ENCODE data around the gene MCC. TPM values are rescaled to one million over a fixed set of nuclear protein-coding genes. Genes with fewer than 3 reads are reported as not detected.

MCC gene
- total and polyA plus RNA-seq, 4 donors = 4.5 to 20.0 (median 9.7) TPM

- no peaks in the 10 kb centered on the region for H3K27me3 ChIP-seq (ENCODE audit: control insufficient read depth in 1 of 2, insufficient read depth in 2 of 2, low read length in 1 of 2)
- H3K4me3 ChIP-seq (ENCODE audit: low read length in 2 of 2) = no peak overlapping the region
- WGBS, 2 donors = 85 to 86% methylated on average over 1 of the region's 1 CpG
- H3K27ac ChIP-seq (ENCODE audit: low read depth in 1 of 2, low read length in 2 of 2) = no peak overlapping the region
- DNase-seq (no peak), ATAC-seq (ENCODE audit: low FRiP score) (no peak)
- H3K9me3 ChIP-seq (ENCODE audit: control insufficient read depth, low read length) = no peaks in the 10 kb centered on the region
- no peaks in the 10 kb centered on the region for H3K36me3 ChIP-seq (ENCODE audit: control insufficient read depth in 1 of 2, insufficient read depth in 2 of 2, low read length in 1 of 2)
- intact Hi-C loops (cut with DNase I) = no loop called here
- peaks cover 0 to 2% of the 10 kb centered on the region in 2 donors for H3K4me1 ChIP-seq (ENCODE audit: control insufficient read depth in 1 of 2, insufficient read depth in 2 of 2, low read length in 2 of 2)
Observed at GRCh38 chr5:113169720-113170119, 318.5 kb downstream of the MCC start.

- intact Hi-C loops (cut with DNase I) = no loop called here
- H3K27me3 ChIP-seq (ENCODE audit: control insufficient read depth in 1 of 2, insufficient read depth in 2 of 2, low read length in 1 of 2) = no peaks in the 10 kb centered on the region
- no peaks in the 10 kb centered on the region for H3K9me3 ChIP-seq (ENCODE audit: control insufficient read depth, low read length)
- 96% methylated on average over 2 of the region's 2 CpGs for WGBS, 2 donors
- H3K27ac ChIP-seq (ENCODE audit: low read depth in 1 of 2, low read length in 2 of 2) = no peak overlapping the region
- ATAC-seq (ENCODE audit: low FRiP score) (no peak), DNase-seq (no peak)
- no peaks in the 10 kb centered on the region for H3K36me3 ChIP-seq (ENCODE audit: control insufficient read depth in 1 of 2, insufficient read depth in 2 of 2, low read length in 1 of 2)
- no peak overlapping the region for H3K4me3 ChIP-seq (ENCODE audit: low read length in 2 of 2)
- peaks cover 0 to 2% of the 10 kb centered on the region in 2 donors for H3K4me1 ChIP-seq (ENCODE audit: control insufficient read depth in 1 of 2, insufficient read depth in 2 of 2, low read length in 2 of 2)
Observed at GRCh38 chr5:113167985-113168384, 320.3 kb downstream of the MCC start.

GRCh38 chr5:113166852-113167366, 321.3 kb downstream of the MCC start:
- no peak overlapping the region for H3K4me3 ChIP-seq (ENCODE audit: low read length in 2 of 2)
- H3K27me3 ChIP-seq (ENCODE audit: control insufficient read depth in 1 of 2, insufficient read depth in 2 of 2, low read length in 1 of 2) = no peaks in the 10 kb centered on the region
- no peaks in the 10 kb centered on the region for H3K9me3 ChIP-seq (ENCODE audit: control insufficient read depth, low read length)
- ATAC-seq (ENCODE audit: low FRiP score) = no peak
- WGBS, 2 donors = 87 to 91% methylated on average over 7 of the region's 7 CpGs
- peaks cover 0 to 2% of the 10 kb centered on the region in 2 donors for H3K4me1 ChIP-seq (ENCODE audit: control insufficient read depth in 1 of 2, insufficient read depth in 2 of 2, low read length in 2 of 2)
- no peak for DNase-seq
- no peak overlapping the region for H3K27ac ChIP-seq (ENCODE audit: low read depth in 1 of 2, low read length in 2 of 2)
- intact Hi-C loops (cut with DNase I) = no loop called here
- H3K36me3 ChIP-seq (ENCODE audit: control insufficient read depth in 1 of 2, insufficient read depth in 2 of 2, low read length in 1 of 2) = no peaks in the 10 kb centered on the region

GRCh38 chr5:113166261-113166660, 322.0 kb downstream of the MCC start:
- H3K27ac ChIP-seq (ENCODE audit: low read depth in 1 of 2, low read length in 2 of 2) = no peak overlapping the region
- peaks cover 0 to 2% of the 10 kb centered on the region in 2 donors for H3K4me1 ChIP-seq (ENCODE audit: control insufficient read depth in 1 of 2, insufficient read depth in 2 of 2, low read length in 2 of 2)
- no peak overlapping the region for H3K4me3 ChIP-seq (ENCODE audit: low read length in 2 of 2)
- no peak for DNase-seq
- intact Hi-C loops (cut with DNase I) = no loop called here
- ATAC-seq (ENCODE audit: low FRiP score) = no peak
- H3K36me3 ChIP-seq (ENCODE audit: control insufficient read depth in 1 of 2, insufficient read depth in 2 of 2, low read length in 1 of 2) = no peaks in the 10 kb centered on the region
- no peaks in the 10 kb centered on the region for H3K9me3 ChIP-seq (ENCODE audit: control insufficient read depth, low read length)
- WGBS, 2 donors = 67 to 69% methylated on average over 4 of the region's 4 CpGs
- no peaks in the 10 kb centered on the region for H3K27me3 ChIP-seq (ENCODE audit: control insufficient read depth in 1 of 2, insufficient read depth in 2 of 2, low read length in 1 of 2)

- no peak for DNase-seq
- no peaks in the 10 kb centered on the region for H3K36me3 ChIP-seq (ENCODE audit: control insufficient read depth in 1 of 2, insufficient read depth in 2 of 2, low read length in 1 of 2)
- no peaks in the 10 kb centered on the region for H3K9me3 ChIP-seq (ENCODE audit: control insufficient read depth, low read length)
- H3K27me3 ChIP-seq (ENCODE audit: control insufficient read depth in 1 of 2, insufficient read depth in 2 of 2, low read length in 1 of 2) = no peaks in the 10 kb centered on the region
- no peak for ATAC-seq (ENCODE audit: low FRiP score)
- 62 to 65% methylated on average over 1 of the region's 1 CpG for WGBS, 2 donors
- no peak overlapping the region for H3K4me3 ChIP-seq (ENCODE audit: low read length in 2 of 2)
- intact Hi-C loops (cut with DNase I) = no loop called here
- H3K4me1 ChIP-seq (ENCODE audit: control insufficient read depth in 1 of 2, insufficient read depth in 2 of 2, low read length in 2 of 2) = peaks cover 0 to 2% of the 10 kb centered on the region in 2 donors
- H3K27ac ChIP-seq (ENCODE audit: low read depth in 1 of 2, low read length in 2 of 2) = no peak overlapping the region
Observed at GRCh38 chr5:113164021-113164420, 324.2 kb downstream of the MCC start.

GRCh38 chr5:113163328-113163727, 324.9 kb downstream of the MCC start:
- no peak for DNase-seq
- no peak overlapping the region for H3K4me3 ChIP-seq (ENCODE audit: low read length in 2 of 2)
- no peak for ATAC-seq (ENCODE audit: low FRiP score)
- WGBS, 2 donors = 92 to 94% methylated on average over 2 of the region's 2 CpGs
- no peak overlapping the region for H3K27ac ChIP-seq (ENCODE audit: low read depth in 1 of 2, low read length in 2 of 2)
- intact Hi-C loops (cut with DNase I) = no loop called here
- H3K9me3 ChIP-seq (ENCODE audit: control insufficient read depth, low read length) = no peaks in the 10 kb centered on the region
- H3K27me3 ChIP-seq (ENCODE audit: control insufficient read depth in 1 of 2, insufficient read depth in 2 of 2, low read length in 1 of 2) = no peaks in the 10 kb centered on the region
- peaks cover 0 to 2% of the 10 kb centered on the region in 2 donors for H3K4me1 ChIP-seq (ENCODE audit: control insufficient read depth in 1 of 2, insufficient read depth in 2 of 2, low read length in 2 of 2)
- no peaks in the 10 kb centered on the region for H3K36me3 ChIP-seq (ENCODE audit: control insufficient read depth in 1 of 2, insufficient read depth in 2 of 2, low read length in 1 of 2)

GRCh38 chr5:113162770-113163169, 325.5 kb downstream of the MCC start:
- peaks cover 0 to 2% of the 10 kb centered on the region in 2 donors for H3K4me1 ChIP-seq (ENCODE audit: control insufficient read depth in 1 of 2, insufficient read depth in 2 of 2, low read length in 2 of 2)
- ATAC-seq (ENCODE audit: low FRiP score) (peak; percentile 30), DNase-seq (no peak)
- intact Hi-C loops (cut with DNase I) = no loop called here
- H3K4me3 ChIP-seq (ENCODE audit: low read length in 2 of 2) = no peak overlapping the region
- H3K27me3 ChIP-seq (ENCODE audit: control insufficient read depth in 1 of 2, insufficient read depth in 2 of 2, low read length in 1 of 2) = no peaks in the 10 kb centered on the region
- H3K36me3 ChIP-seq (ENCODE audit: control insufficient read depth in 1 of 2, insufficient read depth in 2 of 2, low read length in 1 of 2) = no peaks in the 10 kb centered on the region
- H3K9me3 ChIP-seq (ENCODE audit: control insufficient read depth, low read length) = no peaks in the 10 kb centered on the region
- WGBS, 2 donors = 61 to 88% methylated on average over 3 of the region's 3 CpGs
- no peak overlapping the region for H3K27ac ChIP-seq (ENCODE audit: low read depth in 1 of 2, low read length in 2 of 2)

- no peak overlapping the region for H3K4me3 ChIP-seq (ENCODE audit: low read length in 2 of 2)
- ATAC-seq (ENCODE audit: low FRiP score) (no peak), DNase-seq (no peak)
- H3K27ac ChIP-seq (ENCODE audit: low read depth in 1 of 2, low read length in 2 of 2) = no peak overlapping the region
- no peaks in the 10 kb centered on the region for H3K36me3 ChIP-seq (ENCODE audit: control insufficient read depth in 1 of 2, insufficient read depth in 2 of 2, low read length in 1 of 2)
- intact Hi-C loops (cut with DNase I) = no loop called here
- H3K27me3 ChIP-seq (ENCODE audit: control insufficient read depth in 1 of 2, insufficient read depth in 2 of 2, low read length in 1 of 2) = no peaks in the 10 kb centered on the region
- H3K9me3 ChIP-seq (ENCODE audit: control insufficient read depth, low read length) = no peaks in the 10 kb centered on the region
- WGBS, 2 donors = 73 to 79% methylated on average over 3 of the region's 3 CpGs
- no peaks in the 10 kb centered on the region for H3K4me1 ChIP-seq (ENCODE audit: control insufficient read depth in 1 of 2, insufficient read depth in 2 of 2, low read length in 2 of 2)
Observed at GRCh38 chr5:113162208-113162607, 326.0 kb downstream of the MCC start.

GRCh38 chr5:113161806-113162205, 326.4 kb downstream of the MCC start:
- ATAC-seq (ENCODE audit: low FRiP score) = no peak
- H3K27ac ChIP-seq (ENCODE audit: low read depth in 1 of 2, low read length in 2 of 2) = no peak overlapping the region
- no peak for DNase-seq

More at GRCh38 chr5:113161806-113162205, 326.4 kb downstream of the MCC start:
- 89 to 90% methylated on average over 6 of the region's 6 CpGs for WGBS, 2 donors
- Histone ChIP-seq H3K27me3 (ENCODE audit: control insufficient read depth in 1 of 2, insufficient read depth in 2 of 2, low read length in 1 of 2) (no peaks in the 10 kb centered on the region), H3K4me3 (ENCODE audit: low read length in 2 of 2) (no peak overlapping the region), H3K9me3 (ENCODE audit: control insufficient read depth, low read length) (no peaks in the 10 kb centered on the region), H3K4me1 (ENCODE audit: control insufficient read depth in 1 of 2, insufficient read depth in 2 of 2, low read length in 2 of 2) (no peaks in the 10 kb centered on the region), H3K36me3 (ENCODE audit: control insufficient read depth in 1 of 2, insufficient read depth in 2 of 2, low read length in 1 of 2) (no peaks in the 10 kb centered on the region)
- intact Hi-C loops (cut with DNase I) = no loop called here

Measured in aorta (tissue), 5 donors.